HepG2 (cell line): ENCODE results near the gene SERTAD1. TPM values are rescaled to one million over a fixed set of nuclear protein-coding genes. Genes with fewer than 3 reads are reported as not detected.

Experiments
- AGO1 ChIP-seq: fragments of 200-400 bp; formaldehyde crosslinking; IDR thresholded peaks from 2 replicates; pipeline ENCODE4 v1.6.1; 2017; ENCODE audit warnings: mild to moderate bottlenecking, low read depth, low read length, moderate library complexity; ENCODE audit not compliant: poor library complexity, severe bottlenecking
- ASH2L ChIP-seq: fragments of 300-600, 200-600 bp; sonication (generic); IDR thresholded peaks from 2 replicates; pipeline ENCODE4 v1.7.0; 2017; ENCODE audit warnings: low read depth, mild to moderate bottlenecking, moderate library complexity, mixed read lengths, low read length; ENCODE audit not compliant: insufficient read length
- CEBPB ChIP-seq: IDR thresholded peaks from 2 replicates; pipeline ENCODE4 v1.6.1; 2011; ENCODE audit warnings: low read depth, low read length, improper control_type of control experiment, borderline replicate concordance
- E2F5 ChIP-seq: sonication (generic); formaldehyde crosslinking; conservative IDR thresholded peaks from 2 replicates; pipeline ENCODE4 v1.4.0; 2020; ENCODE audit warnings: missing genetic modification reagents
- HOXA9 ChIP-seq: sonication (generic); formaldehyde crosslinking; IDR thresholded peaks from 2 replicates; pipeline ENCODE4 v1.8.1; 2022; ENCODE audit warnings: missing genetic modification reagents, mild to moderate bottlenecking, moderate library complexity, borderline replicate concordance
- IRX3 ChIP-seq: sonication (generic); formaldehyde crosslinking; IDR thresholded peaks from 2 replicates; pipeline ENCODE4 v1.8.1; 2023; ENCODE audit warnings: mild to moderate bottlenecking, low read depth, missing genetic modification reagents, borderline replicate concordance
- KDM4B ChIP-seq: sonication (generic); formaldehyde crosslinking; IDR thresholded peaks from 2 replicates; pipeline ENCODE4 v1.4.0; 2020; ENCODE audit warnings: missing genetic modification reagents
- MEF2D ChIP-seq: sonication (generic); formaldehyde crosslinking; IDR thresholded peaks from 2 replicates; pipeline ENCODE4 v1.5.1; 2020; ENCODE audit warnings: mild to moderate bottlenecking, missing genetic modification reagents
- MXI1 ChIP-seq: IDR thresholded peaks from 3 replicates; pipeline ENCODE4 v1.6.1; 2012; ENCODE audit warnings: low read depth, low read length, inconsistent platforms, borderline replicate concordance
- MYNN ChIP-seq: sonication (generic); formaldehyde crosslinking; IDR thresholded peaks from 2 replicates; pipeline ENCODE4 v1.4.0; 2020; ENCODE audit warnings: mild to moderate bottlenecking, low read depth, missing genetic modification reagents
- SMC3 ChIP-seq: IDR thresholded peaks from 2 replicates; pipeline ENCODE4 v1.6.1; 2011; ENCODE audit warnings: low read length, improper control_type of control experiment
- SP5 ChIP-seq: IDR thresholded peaks from 2 replicates; pipeline ENCODE4 v1.6.1; 2016; ENCODE audit warnings: low read depth, borderline replicate concordance
- TP53 ChIP-seq: sonication (generic); formaldehyde crosslinking; conservative IDR thresholded peaks from 2 replicates; pipeline ENCODE4 v1.4.0; 2020; ENCODE audit warnings: missing genetic modification reagents
- ZFP1 ChIP-seq: IDR thresholded peaks from 2 replicates; pipeline ENCODE4 v1.6.1; 2016
- ZNF234 ChIP-seq: sonication (generic); formaldehyde crosslinking; conservative IDR thresholded peaks from 2 replicates; pipeline ENCODE4 v1.5.1; 2020; ENCODE audit warnings: mild to moderate bottlenecking, missing genetic modification reagents
- ZNF329 ChIP-seq: sonication (generic); formaldehyde crosslinking; IDR thresholded peaks from 2 replicates; pipeline ENCODE4 v1.9.0; 2021; ENCODE audit warnings: low read depth, mild to moderate bottlenecking, missing genetic modification reagents
- ZNF44 ChIP-seq: sonication (generic); formaldehyde crosslinking; IDR thresholded peaks from 2 replicates; pipeline ENCODE4 v1.5.1; 2020; ENCODE audit warnings: mild to moderate bottlenecking, missing genetic modification reagents
- ZNF543 ChIP-seq: sonication (generic); formaldehyde crosslinking; IDR thresholded peaks from 2 replicates; pipeline ENCODE4 v1.4.0; 2020; ENCODE audit warnings: mild to moderate bottlenecking, missing genetic modification reagents
- ZNF572 ChIP-seq: sonication (generic); formaldehyde crosslinking; IDR thresholded peaks from 2 replicates; pipeline ENCODE4 v1.5.1; 2020; ENCODE audit warnings: mild to moderate bottlenecking, missing genetic modification reagents
- ZNF672 ChIP-seq: sonication (generic); formaldehyde crosslinking; IDR thresholded peaks from 2 replicates; pipeline ENCODE4 v1.8.1; 2022; ENCODE audit warnings: missing genetic modification reagents
- ZNF709 ChIP-seq: sonication (generic); formaldehyde crosslinking; IDR thresholded peaks from 2 replicates; pipeline ENCODE4 v1.5.0; 2020; ENCODE audit warnings: mild to moderate bottlenecking, missing genetic modification reagents
- ZNF800 ChIP-seq: sonication (generic); formaldehyde crosslinking; IDR thresholded peaks from 2 replicates; pipeline ENCODE4 v1.4.0; 2020; ENCODE audit warnings: missing genetic modification reagents
- polyA plus RNA-seq, 8 experiments: library from polyadenylated mRNA; depleted of rRNA in 3 of 8; stranded (reverse) in 7 of 8; unstranded in 1 of 8; fragments of >200 nt; fragmentation: Illumina TruSeq in 4 of 8; extraction: Trizol in 4 of 8; gene quantifications; 2 replicates each; pipeline versions ENCODE4 v1.2.1 to v1.2.3, GENCODE V29; 2011 to 2016; ENCODE audit warnings: low read depth in 4 of 8, missing spikeins in 1 of 8, mixed read lengths in 1 of 8; ENCODE audit not compliant: insufficient read depth in 1 of 8
- total RNA-seq, 5 experiments: library from RNA; depleted of rRNA; stranded (reverse); fragments of >200 nt; fragmentation: Illumina TruSeq; extraction: Trizol; gene quantifications; 2 replicates each; pipeline ENCODE4 v1.2.3, GENCODE V29; 2016; ENCODE audit warnings: low read depth in 1 of 5
- TF ChIP-seq, protein P1 (sequence below): sonication (generic); formaldehyde crosslinking; IDR thresholded peaks from 2 replicates; pipeline ENCODE4 v1.8.1; 2023; ENCODE audit warnings: missing genetic modification reagents, inconsistent platforms, borderline replicate concordance
- TF ChIP-seq, protein P2 (sequence below): sonication (generic); formaldehyde crosslinking; IDR thresholded peaks from 2 replicates; pipeline ENCODE4 v1.5.0; 2020; ENCODE audit warnings: mild to moderate bottlenecking, missing genetic modification reagents, moderate library complexity
- TF ChIP-seq, protein P3 (sequence below): sonication (generic); formaldehyde crosslinking; IDR thresholded peaks from 2 replicates; pipeline ENCODE4 v1.4.0; 2020; ENCODE audit warnings: missing genetic modification reagents, borderline replicate concordance

Gene SERTAD1
- total and polyA plus RNA-seq, 2 of the 13 experiments (the other 11 are each of a cell fraction or from before 2014, with no cell fraction given), result 4.3 to 4.5 TPM

DNA sequence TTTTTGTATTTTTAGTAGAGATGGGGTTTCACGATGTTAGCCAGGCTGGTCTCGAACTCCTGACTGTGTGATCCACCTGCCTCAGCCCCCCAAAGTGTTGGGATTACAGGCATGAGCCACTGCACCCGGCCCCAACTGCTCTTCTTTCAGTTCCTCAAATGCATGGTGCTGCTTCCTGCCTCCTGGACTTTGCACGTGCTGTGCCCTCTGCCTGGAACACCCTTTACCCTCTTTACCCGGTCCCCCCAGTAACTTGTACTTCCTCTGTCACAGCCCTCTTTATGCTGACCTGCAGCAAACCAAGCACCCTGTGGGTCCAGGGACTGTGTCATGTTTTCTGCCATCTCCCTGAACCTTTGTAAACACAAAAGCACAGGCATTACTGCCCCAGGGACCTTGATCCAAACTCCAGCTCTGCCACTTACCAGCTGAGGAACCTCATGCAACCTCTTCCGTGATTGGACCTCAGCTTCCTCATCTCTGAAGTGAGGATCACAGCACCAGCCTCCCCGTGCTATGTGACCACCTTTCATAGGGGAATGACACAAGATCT lies 36.0 kb upstream of the SERTAD1 start (continued):
- TF ChIP-seq ZNF329 (CRISPR knock-in tag) (no peak), SP5 (CRISPR knock-in tag) (no peak; the same call in 1 of the 2 replicates), ZNF572 (CRISPR knock-in tag) (no peak), MYNN (CRISPR knock-in tag) (no peak), KDM4B (no peak), SMC3 (no peak), AGO1 (no peak), ZNF543 (no peak), E2F5 (CRISPR knock-in tag) (no peak), ASH2L (no peak), HOXA9 (CRISPR knock-in tag) (no peak), ZNF800 (CRISPR knock-in tag) (no peak), MXI1 (peak; percentile 66; the same call in 1 of the 3 replicates), ZNF709 (no peak), ZNF234 (no peak), ZFP1 (CRISPR knock-in tag) (no peak), ZNF44 (no peak), MEF2D (CRISPR knock-in tag) (no peak), TP53 (CRISPR knock-in tag) (no peak), ZNF672 (CRISPR knock-in tag) (no peak), CEBPB (no peak), IRX3 (CRISPR knock-in tag) (no peak)
- TF ChIP-seq, protein P1, sequence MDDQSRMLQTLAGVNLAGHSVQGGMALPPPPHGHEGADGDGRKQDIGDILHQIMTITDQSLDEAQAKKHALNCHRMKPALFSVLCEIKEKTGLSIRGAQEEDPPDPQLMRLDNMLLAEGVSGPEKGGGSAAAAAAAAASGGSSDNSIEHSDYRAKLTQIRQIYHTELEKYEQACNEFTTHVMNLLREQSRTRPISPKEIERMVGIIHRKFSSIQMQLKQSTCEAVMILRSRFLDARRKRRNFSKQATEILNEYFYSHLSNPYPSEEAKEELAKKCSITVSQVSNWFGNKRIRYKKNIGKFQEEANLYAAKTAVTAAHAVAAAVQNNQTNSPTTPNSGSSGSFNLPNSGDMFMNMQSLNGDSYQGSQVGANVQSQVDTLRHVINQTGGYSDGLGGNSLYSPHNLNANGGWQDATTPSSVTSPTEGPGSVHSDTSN (CRISPR knock-in tag), result no peak
- TF ChIP-seq, protein P2, sequence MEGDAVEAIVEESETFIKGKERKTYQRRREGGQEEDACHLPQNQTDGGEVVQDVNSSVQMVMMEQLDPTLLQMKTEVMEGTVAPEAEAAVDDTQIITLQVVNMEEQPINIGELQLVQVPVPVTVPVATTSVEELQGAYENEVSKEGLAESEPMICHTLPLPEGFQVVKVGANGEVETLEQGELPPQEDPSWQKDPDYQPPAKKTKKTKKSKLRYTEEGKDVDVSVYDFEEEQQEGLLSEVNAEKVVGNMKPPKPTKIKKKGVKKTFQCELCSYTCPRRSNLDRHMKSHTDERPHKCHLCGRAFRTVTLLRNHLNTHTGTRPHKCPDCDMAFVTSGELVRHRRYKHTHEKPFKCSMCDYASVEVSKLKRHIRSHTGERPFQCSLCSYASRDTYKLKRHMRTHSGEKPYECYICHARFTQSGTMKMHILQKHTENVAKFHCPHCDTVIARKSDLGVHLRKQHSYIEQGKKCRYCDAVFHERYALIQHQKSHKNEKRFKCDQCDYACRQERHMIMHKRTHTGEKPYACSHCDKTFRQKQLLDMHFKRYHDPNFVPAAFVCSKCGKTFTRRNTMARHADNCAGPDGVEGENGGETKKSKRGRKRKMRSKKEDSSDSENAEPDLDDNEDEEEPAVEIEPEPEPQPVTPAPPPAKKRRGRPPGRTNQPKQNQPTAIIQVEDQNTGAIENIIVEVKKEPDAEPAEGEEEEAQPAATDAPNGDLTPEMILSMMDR, result 0 out of 2 replicates have a peak, but pooled peaks have one; percentile 7
- TF ChIP-seq, protein P3, sequence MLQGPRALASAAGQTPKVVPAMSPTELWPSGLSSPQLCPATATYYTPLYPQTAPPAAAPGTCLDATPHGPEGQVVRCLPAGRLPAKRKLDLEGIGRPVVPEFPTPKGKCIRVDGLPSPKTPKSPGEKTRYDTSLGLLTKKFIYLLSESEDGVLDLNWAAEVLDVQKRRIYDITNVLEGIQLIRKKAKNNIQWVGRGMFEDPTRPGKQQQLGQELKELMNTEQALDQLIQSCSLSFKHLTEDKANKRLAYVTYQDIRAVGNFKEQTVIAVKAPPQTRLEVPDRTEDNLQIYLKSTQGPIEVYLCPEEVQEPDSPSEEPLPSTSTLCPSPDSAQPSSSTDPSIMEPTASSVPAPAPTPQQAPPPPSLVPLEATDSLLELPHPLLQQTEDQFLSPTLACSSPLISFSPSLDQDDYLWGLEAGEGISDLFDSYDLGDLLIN (CRISPR knock-in tag), result no peak
